K562 (cell line): ENCODE data around the gene ZDHHC16. TPM values are rescaled to one million over a fixed set of nuclear protein-coding genes. Genes with fewer than 3 reads are reported as not detected.
A peak's percentile ranks its signal among the peaks of the same experiment; 100 is the strongest.

Source experiments
- C11orf30 ChIP-seq: fragments of 450-650 bp; IDR thresholded peaks from 2 replicates; pipeline ENCODE4 v1.6.1; 2016; ENCODE audit warnings: low read depth, mild to moderate bottlenecking
- CBX3 ChIP-seq, 2 experiments: IDR thresholded peaks; 1 replicate in 1 of 2; 2 replicates in 1 of 2; pipeline ENCODE4 v1.6.1; 2012; ENCODE audit warnings: inconsistent platforms in 2 of 2, low read length in 2 of 2, borderline replicate concordance in 1 of 2, control low read depth in 1 of 2
- CREM ChIP-seq: IDR thresholded peaks from 2 replicates; pipeline ENCODE4 v1.6.1; 2014; ENCODE audit warnings: antibody characterized with exemption, low read depth
- ELF1 ChIP-seq: fragments of 200-800 bp; sonication (Bioruptor generic); IDR thresholded peaks from 2 replicates; pipeline ENCODE4 v1.6.1; 2016; ENCODE audit warnings: missing genetic modification characterization, missing compliant biosample characterization
- GABPB1 ChIP-seq: sonication (generic); formaldehyde crosslinking; IDR thresholded peaks from 2 replicates; pipeline ENCODE4 v1.8.0; 2022; ENCODE audit warnings: mild to moderate bottlenecking, missing genetic modification reagents
- HDAC2 ChIP-seq: fragments of 450-650 bp; IDR thresholded peaks from 2 replicates; pipeline ENCODE4 v1.6.1; 2016; ENCODE audit warnings: mild to moderate bottlenecking
- HDAC6 ChIP-seq: IDR thresholded peaks from 2 replicates; pipeline ENCODE4 v1.6.1; 2012; ENCODE audit warnings: low read depth, mild to moderate bottlenecking, control low read depth, inconsistent platforms, low read length, moderate library complexity
- HMGN3 ChIP-seq: IDR thresholded peaks from 2 replicates; pipeline ENCODE4 v1.6.1; 2011; ENCODE audit warnings: borderline replicate concordance, low read depth, mild to moderate bottlenecking, mixed read lengths, low read length; ENCODE audit not compliant: insufficient read length; ENCODE audit errors: extremely low read depth
- JUND ChIP-seq, 2 experiments: IDR thresholded peaks; 2 replicates in 1 of 2; 3 replicates in 1 of 2; pipeline ENCODE4 v1.6.1; 2011; ENCODE audit warnings: borderline replicate concordance in 2 of 2, low read depth in 2 of 2, low read length in 2 of 2, improper control_type of control experiment in 1 of 2, missing biosample characterization in 1 of 2, missing genetic modification characterization in 1 of 2, missing genetic modification reagents in 1 of 2
- NELFE ChIP-seq: IDR thresholded peaks from 2 replicates; pipeline ENCODE4 v1.6.1; 2011; ENCODE audit warnings: mild to moderate bottlenecking; ENCODE audit not compliant: insufficient read depth, insufficient read length
- NFIX ChIP-seq: fragments of 250-450 bp; sonication (Bioruptor Pico); IDR thresholded peaks from 2 replicates; pipeline ENCODE4 v1.4.0; 2020; ENCODE audit warnings: low read depth, mild to moderate bottlenecking, moderate library complexity
- NRF1 ChIP-seq, 2 experiments: fragments of 450-650 bp; IDR thresholded peaks in 1 of 2; conservative IDR thresholded peaks in 1 of 2; 2 replicates each; pipeline ENCODE4 v1.6.1; 2014; ENCODE audit warnings: mild to moderate bottlenecking in 2 of 2
- PHF20 ChIP-seq: fragments of 450-650 bp; IDR thresholded peaks from 2 replicates; pipeline ENCODE4 v1.6.1; 2018; ENCODE audit not compliant: partially characterized antibody
- POLR2G ChIP-seq: fragments of 200-400 bp; formaldehyde crosslinking; IDR thresholded peaks from 2 replicates; pipeline ENCODE4 v1.6.1; 2017; ENCODE audit warnings: low read depth, mild to moderate bottlenecking, antibody characterized with exemption, low read length, moderate library complexity
- RBFOX2 ChIP-seq: fragments of 200-400 bp; formaldehyde crosslinking; IDR thresholded peaks from 2 replicates; pipeline ENCODE4 v1.6.1; 2017; ENCODE audit warnings: low read depth, mild to moderate bottlenecking, low read length, moderate library complexity
- SUPT5H ChIP-seq: fragments of 450-650 bp; IDR thresholded peaks from 2 replicates; pipeline ENCODE4 v1.6.1; 2016
- YY1 ChIP-seq, 3 experiments: IDR thresholded peaks; 2 replicates each; pipeline ENCODE4 v1.6.1; 2011; ENCODE audit warnings: low read length in 2 of 3, mild to moderate bottlenecking in 2 of 3, moderate library complexity in 2 of 3, borderline replicate concordance in 1 of 3, control low read depth in 1 of 3, low read depth in 1 of 3; ENCODE audit not compliant: insufficient read depth in 3 of 3, insufficient replicate concordance in 2 of 3, control insufficient read depth in 1 of 3, insufficient read length in 1 of 3; ENCODE audit errors: extremely low read depth in 1 of 3
- ZKSCAN1 ChIP-seq: fragments of 150-350 bp; IDR thresholded peaks from 2 replicates; pipeline ENCODE4 v1.6.1; 2016; ENCODE audit warnings: low read depth, low read length
- ZNF263 ChIP-seq: sonication (generic); formaldehyde crosslinking; IDR thresholded peaks from 2 replicates; pipeline ENCODE4 v1.8.0; 2022; ENCODE audit warnings: mild to moderate bottlenecking, missing genetic modification reagents, borderline replicate concordance
- ZSCAN32 ChIP-seq: fragments of 450-650 bp; formaldehyde crosslinking; IDR thresholded peaks from 2 replicates; pipeline ENCODE4 v1.4.0; 2020; ENCODE audit warnings: mild to moderate bottlenecking, moderate library complexity
- polyA plus RNA-seq, 8 experiments: library from polyadenylated mRNA; depleted of rRNA in 4 of 8; stranded (reverse) in 5 of 8; unstranded in 3 of 8; fragments of >200 nt; fragmentation: Nextera tagmentation in 2 of 8; fragmentation: Illumina TruSeq in 1 of 8; extraction: Ambion mirVana in 2 of 8; extraction: Trizol in 1 of 8; gene quantifications; 2 replicates each; pipeline versions ENCODE4 v1.2.1 to v1.2.3, GENCODE V29; 2011 to 2014; ENCODE audit warnings: inconsistent platforms in 1 of 8, missing spikeins in 1 of 8
- total RNA-seq, 7 experiments: library from RNA; depleted of rRNA in 6 of 7; stranded (reverse); fragments of >200 nt in 6 of 7; fragmentation: Illumina TruSeq in 2 of 7; extraction: Trizol in 2 of 7; gene quantifications; 2 replicates each; pipeline versions ENCODE4 v1.2.1 to v1.2.3, GENCODE V29; 2011 to 2021; ENCODE audit warnings: low replicate concordance in 1 of 7
- TF ChIP-seq, protein P1 (sequence below): sonication (generic); formaldehyde crosslinking; IDR thresholded peaks from 2 replicates; pipeline ENCODE4 v1.8.0; 2022; ENCODE audit warnings: mild to moderate bottlenecking, missing genetic modification reagents
- TF ChIP-seq, protein P2 (sequence below): fragments of 450-650 bp; formaldehyde crosslinking; IDR thresholded peaks from 2 replicates; pipeline ENCODE4 v1.4.0; 2022; ENCODE audit warnings: missing genetic modification characterization
- TF ChIP-seq, protein P3 (sequence below): fragments of 250-450 bp; sonication (Bioruptor Pico); IDR thresholded peaks from 2 replicates; pipeline ENCODE4 v1.5.0; 2022; ENCODE audit warnings: mild to moderate bottlenecking

Gene ZDHHC16
- total and polyA plus RNA-seq, 9 of the 15 experiments (the other 6 are each of a cell fraction or from before 2014, with no cell fraction given), result 12.5 to 33.8 (median 21.3) TPM

DNA sequence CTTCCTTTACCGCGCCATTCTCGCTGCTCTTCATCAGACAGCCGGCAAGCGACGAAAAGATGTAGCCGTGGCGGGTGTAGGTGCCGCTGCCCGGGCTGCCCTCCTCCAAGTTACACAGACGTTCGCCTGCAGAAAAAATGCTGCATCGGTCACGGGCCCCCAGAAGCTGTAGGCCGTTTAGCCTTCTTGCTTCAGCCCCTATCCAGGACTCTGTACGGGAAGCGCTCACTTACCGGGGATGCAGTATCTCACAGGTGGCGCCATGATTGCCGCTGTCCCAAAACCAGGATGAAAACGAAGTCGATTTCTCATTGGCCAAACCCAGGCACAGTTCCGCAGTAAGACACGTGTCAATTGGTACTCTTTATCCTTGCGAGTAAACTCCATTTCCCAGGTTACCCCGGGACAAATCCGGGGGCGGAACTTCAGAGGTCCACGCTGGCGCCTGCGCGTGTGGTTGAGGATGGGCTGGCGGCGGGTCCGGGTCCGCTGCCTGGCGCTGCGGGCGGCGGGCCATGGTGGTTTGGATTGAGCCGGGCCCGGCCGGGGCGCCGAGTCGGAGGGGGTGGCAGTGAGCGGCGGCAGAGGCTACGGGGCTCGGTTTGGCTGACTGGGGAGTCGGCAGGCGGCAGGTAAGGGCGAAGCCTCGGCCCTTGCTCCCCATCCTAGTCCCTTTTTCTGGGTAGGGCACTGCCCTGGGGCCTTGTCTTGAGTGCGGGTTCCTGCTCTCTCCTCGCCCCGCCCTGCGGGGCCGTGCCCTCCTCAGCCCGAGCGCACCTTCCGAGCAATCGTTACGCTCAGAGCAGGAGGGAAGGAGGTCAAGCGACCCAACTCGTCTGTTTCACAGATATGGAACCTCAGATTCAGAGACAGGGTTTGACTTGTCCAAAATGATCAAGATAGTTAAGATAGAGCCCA is at the start of gene ZDHHC16, which contains the start of gene EXOSC1 (continued):
- TF ChIP-seq CREM, result peak; percentile 67
- no peak for TF ChIP-seq CBX3 (IDR thresholded peaks at IDR 0.05; ENCODE audit: borderline replicate concordance in 1 of 2, low read length in 2 of 2)
- TF ChIP-seq HMGN3, result peak; percentile 60
- peak; percentile 79 for TF ChIP-seq PHF20
- TF ChIP-seq C11orf30, result peak; percentile 91
- no peak for TF ChIP-seq JUND (IDR thresholded peaks at IDR 0.05; ENCODE audit: borderline replicate concordance, low read depth, low read length)
- no peak for TF ChIP-seq JUND (tag; IDR thresholded peaks at IDR 0.05; ENCODE audit: borderline replicate concordance, low read depth, low read length)
- TF ChIP-seq ZSCAN32, result no peak
- no peak for TF ChIP-seq HDAC6
- TF ChIP-seq HDAC2, result 0 out of 2 replicates have a peak, but pooled peaks have one; percentile 41
- TF ChIP-seq, protein P1, sequence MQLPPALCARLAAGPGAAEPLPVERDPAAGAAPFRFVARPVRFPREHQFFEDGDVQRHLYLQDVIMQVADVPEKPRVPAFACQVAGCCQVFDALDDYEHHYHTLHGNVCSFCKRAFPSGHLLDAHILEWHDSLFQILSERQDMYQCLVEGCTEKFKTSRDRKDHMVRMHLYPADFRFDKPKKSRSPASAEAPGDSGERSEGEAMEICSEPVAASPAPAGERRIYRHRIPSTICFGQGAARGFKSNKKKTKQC (CRISPR knock-in tag), result 0 out of 2 replicates have a peak, but pooled peaks have one; percentile 33
- TF ChIP-seq ZNF263 (CRISPR knock-in tag), result no peak
- peak; percentile 95 to 96 for TF ChIP-seq NRF1 (conservative IDR thresholded peaks at IDR 0.05 in 1 of 2, IDR thresholded peaks at IDR 0.05 in 1 of 2)
- peak; percentile 71 for TF ChIP-seq SUPT5H
- peak; percentile 82 for TF ChIP-seq RBFOX2
- TF ChIP-seq, protein P2, sequence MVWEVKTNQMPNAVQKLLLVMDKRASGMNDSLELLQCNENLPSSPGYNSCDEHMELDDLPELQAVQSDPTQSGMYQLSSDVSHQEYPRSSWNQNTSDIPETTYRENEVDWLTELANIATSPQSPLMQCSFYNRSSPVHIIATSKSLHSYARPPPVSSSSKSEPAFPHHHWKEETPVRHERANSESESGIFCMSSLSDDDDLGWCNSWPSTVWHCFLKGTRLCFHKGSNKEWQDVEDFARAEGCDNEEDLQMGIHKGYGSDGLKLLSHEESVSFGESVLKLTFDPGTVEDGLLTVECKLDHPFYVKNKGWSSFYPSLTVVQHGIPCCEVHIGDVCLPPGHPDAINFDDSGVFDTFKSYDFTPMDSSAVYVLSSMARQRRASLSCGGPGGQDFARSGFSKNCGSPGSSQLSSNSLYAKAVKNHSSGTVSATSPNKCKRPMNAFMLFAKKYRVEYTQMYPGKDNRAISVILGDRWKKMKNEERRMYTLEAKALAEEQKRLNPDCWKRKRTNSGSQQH (CRISPR knock-in tag), result no peak
- TF ChIP-seq POLR2G, result peak; percentile 79
- TF ChIP-seq, protein P3, sequence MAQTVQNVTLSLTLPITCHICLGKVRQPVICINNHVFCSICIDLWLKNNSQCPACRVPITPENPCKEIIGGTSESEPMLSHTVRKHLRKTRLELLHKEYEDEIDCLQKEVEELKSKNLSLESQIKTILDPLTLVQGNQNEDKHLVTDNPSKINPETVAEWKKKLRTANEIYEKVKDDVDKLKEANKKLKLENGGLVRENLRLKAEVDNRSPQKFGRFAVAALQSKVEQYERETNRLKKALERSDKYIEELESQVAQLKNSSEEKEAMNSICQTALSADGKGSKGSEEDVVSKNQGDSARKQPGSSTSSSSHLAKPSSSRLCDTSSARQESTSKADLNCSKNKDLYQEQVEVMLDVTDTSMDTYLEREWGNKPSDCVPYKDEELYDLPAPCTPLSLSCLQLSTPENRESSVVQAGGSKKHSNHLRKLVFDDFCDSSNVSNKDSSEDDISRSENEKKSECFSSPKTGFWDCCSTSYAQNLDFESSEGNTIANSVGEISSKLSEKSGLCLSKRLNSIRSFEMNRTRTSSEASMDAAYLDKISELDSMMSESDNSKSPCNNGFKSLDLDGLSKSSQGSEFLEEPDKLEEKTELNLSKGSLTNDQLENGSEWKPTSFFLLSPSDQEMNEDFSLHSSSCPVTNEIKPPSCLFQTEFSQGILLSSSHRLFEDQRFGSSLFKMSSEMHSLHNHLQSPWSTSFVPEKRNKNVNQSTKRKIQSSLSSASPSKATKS (CRISPR knock-in tag), result no peak
- TF ChIP-seq YY1 (IDR thresholded peaks at IDR 0.05; ENCODE audit: borderline replicate concordance in 1 of 3, control insufficient read depth in 1 of 3, extremely low read depth in 1 of 3, insufficient read depth in 3 of 3, insufficient read length in 1 of 3, insufficient replicate concordance in 2 of 3, low read depth in 1 of 3, low read length in 2 of 3), result peak; percentile 42 to 93 (median 83)
- peak; percentile 26; the same call in 1 of the 2 replicates for TF ChIP-seq GABPB1 (CRISPR knock-in tag)
- no peak for TF ChIP-seq NFIX
- peak; percentile 56; the same call in 1 of the 2 replicates for TF ChIP-seq ELF1 (tag)
- no peak for TF ChIP-seq ZKSCAN1
- no peak for TF ChIP-seq NELFE
